HG02938 (cell line): ENCODE data around the gene PHPT1.
A peak's percentile ranks its signal among the peaks of the same experiment; 100 is the strongest.
"Not testable (repeated sequence)": the region's sequence is repeated elsewhere in the genome, so short reads cannot be mapped to it uniquely, and the experiment has no call there.

ENCODE experiments used
- ATAC-seq: cut with Tn5 transposase; IDR thresholded peaks from one replicate; pipeline ENCODE4 v1.9.1; 2021; ENCODE audit warnings: mild to moderate bottlenecking, moderate library complexity; ENCODE audit not compliant: unreplicated experiment

PHPT1 gene

DNA sequence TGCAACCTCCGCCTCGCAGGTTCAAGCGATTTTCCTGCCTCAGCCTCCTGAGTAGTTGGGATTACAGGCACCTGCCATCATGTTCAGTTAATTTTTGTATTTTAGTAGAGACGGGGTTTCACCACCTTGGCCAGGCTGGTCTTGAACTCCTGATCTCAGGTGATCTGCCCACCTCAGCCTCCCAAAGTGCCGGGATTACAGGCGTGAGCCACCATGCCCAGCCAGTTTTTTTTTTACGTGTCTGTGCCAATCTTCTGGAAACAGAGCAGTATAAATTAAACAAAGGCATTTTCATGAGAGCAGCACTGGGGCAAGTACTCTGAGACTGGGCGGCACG is 33.7 kb downstream of the PHPT1 start:
- ATAC-seq, result not testable (repeated sequence)

- ATAC-seq, result not testable (repeated sequence)
Measured at GRCh38 chr9:136883670-136884069, 34.5 kb downstream of the PHPT1 start.

- ATAC-seq, result peak; percentile 80
Measured at GRCh38 chr9:136885950-136886578, 36.9 kb downstream of the PHPT1 start, which contains the start of gene TRAF2. TRAF2 (plus strand) TSS chr9:136886516; CDS start chr9:136898741, 12,225 bp downstream.

DNA sequence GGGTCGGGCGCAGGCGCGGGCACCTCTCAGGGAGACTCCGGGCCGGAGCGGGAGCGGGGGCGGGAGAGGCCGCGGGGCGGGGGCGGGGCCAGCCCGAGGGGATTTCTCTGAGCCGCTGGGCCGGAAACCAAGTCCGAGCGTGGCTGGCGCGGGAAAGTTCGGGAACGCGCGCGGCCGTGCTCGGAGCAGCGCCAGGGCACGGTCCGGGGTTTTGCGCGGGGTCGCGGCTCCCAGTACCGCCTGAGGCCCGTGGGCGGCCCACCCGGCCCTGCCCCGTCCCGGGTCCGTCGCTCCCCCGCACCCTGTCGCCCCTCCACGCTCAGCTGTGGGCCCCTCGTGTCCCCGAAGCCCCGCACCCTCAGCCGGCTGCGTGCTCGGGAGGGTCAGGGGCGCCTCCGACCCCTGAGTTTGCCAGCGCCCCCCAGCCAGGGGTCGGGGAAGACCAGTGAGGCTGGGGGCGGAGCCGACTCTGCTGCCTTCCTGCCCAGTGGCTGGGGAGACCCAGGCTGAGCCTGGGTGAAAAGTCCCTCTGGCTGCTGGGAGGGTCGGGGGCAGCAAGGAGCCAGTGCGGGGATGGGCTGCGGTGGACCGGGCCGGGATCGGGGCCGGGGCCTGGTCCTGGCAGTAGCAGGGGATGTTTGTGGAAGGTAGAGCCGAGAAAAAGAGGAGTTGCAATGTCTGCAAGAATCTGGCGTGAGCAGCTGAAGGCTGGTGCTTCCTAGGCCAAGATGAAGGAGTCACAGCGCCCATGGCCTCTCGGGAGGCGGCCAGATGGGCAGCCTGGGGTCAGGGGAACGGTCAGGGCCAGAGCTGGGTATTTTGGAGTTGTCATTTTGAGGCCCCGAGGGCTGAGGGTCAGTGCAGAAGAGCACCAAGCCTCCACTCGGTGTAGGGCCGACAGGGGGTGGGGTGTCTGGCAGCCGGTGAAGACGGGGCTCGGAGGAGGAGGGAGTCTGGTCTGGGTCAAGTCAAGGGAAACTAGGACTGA is 37.7 kb downstream of the PHPT1 start:
- peak; percentile 18 for ATAC-seq

DNA sequence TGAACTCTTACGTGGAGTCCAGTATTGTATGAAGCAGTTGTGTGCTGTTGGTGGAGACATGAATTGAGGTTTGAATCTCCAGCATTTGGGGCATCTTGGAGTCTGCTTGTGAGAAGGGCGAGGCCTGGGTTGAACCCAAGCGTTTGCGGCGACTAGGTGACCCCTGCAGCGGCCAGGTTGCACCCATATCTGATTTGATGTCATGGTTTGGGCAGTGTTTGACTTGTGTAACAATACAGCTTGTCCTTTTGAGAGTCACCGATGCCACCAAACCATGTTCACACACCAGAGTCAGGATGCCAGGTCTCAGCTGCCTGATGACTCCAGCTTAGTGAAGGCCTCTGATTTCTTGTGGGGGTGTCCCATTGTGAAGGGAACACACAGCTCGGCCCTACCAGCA is 39.2 kb downstream of the PHPT1 start:
- ATAC-seq, result no peak

- ATAC-seq, result no peak
Measured at GRCh38 chr9:136889858-136890257, 40.6 kb downstream of the PHPT1 start.

DNA sequence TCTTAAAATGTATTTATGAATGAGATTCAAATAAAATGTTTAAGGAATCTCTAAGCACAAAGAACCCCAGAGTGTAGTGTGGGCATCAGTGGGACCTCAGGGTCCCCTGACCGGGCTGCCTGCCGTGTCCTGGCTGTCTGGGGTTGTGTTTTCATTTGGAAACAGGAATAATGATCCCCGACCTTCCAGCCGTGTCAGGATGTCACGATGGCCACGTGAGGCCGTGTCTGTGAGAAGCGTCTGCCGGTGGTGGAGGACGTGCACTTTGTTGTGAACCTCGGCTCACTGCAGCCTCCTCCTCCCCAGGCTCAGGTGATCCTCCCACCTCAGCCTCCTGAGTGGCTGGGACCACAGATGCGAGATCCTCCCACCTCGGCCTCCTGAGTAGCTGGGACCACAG is 41.5 kb downstream of the PHPT1 start:
- no peak for ATAC-seq

DNA sequence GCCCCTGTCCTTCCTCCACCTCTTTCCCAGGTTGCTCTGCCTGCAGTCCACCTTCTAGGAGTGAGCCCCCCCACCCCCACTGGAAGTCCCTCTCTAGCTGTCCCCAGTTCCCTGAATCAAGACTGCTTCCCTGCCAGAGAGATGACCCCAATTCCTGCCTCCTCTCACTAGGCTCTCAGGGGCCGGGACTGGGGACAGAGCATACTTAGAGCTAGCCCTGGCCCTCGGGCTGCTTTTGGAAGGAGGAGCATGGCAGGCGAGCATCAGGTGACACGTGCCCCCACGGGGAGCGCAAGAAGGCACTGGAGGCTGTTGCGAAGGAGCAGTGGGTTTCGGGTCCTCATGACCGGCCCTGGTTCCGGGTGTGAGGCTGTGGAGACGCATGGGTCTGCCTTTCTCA is 46.8 kb downstream of the PHPT1 start:
- ATAC-seq, result no peak

DNA sequence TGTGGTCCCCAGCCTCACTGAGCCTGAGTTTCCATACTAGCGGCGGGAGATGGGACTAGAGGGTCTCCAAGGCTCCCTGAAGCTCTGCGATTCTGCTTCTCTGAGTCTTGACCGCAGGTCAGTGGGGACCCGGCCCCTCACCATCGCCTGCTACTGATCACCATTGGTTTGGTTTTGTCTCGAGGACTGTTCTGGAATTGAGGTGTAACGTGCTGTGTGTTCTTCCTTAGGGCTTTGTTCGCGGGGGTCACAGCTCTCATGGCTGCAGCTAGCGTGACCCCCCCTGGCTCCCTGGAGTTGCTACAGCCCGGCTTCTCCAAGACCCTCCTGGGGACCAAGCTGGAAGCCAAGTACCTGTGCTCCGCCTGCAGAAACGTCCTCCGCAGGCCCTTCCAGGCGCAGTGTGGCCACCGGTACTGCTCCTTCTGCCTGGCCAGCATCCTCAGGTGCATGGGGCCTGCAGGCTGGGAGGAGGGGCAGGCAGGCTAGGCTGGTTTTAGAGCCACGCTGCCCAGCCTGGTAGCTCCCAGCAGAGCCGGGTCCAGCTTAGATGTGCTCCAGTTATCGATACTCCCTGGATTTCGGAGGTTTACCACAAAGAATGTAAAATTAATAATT is 49.4 kb downstream of the PHPT1 start:
- no peak for ATAC-seq

GRCh38 chr9:136899196-136899595 is 50.0 kb downstream of the PHPT1 start:
- ATAC-seq, result no peak

DNA sequence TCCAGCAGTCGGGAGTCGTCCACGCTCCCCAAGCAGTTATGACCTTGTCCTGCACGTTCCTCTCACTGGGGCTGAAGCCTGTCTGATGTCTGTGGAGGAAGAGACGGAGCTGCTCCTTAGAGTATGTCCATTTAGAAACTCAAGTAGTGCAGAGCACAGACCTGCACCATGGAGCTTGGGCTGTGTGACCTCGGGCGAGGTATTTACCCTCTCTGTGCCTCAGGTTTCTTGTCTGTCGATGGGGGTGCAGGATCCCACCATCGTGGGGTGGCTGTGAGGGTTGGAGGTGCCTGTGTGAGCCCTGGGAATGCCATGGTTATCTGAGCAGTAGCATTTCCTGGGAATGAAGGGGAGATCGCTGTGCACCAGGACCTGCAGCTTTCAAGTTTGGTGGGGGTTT is 51.3 kb downstream of the PHPT1 start:
- ATAC-seq, result no peak
